Renal cortical epithelial cell (primary cell): ENCODE measurements around the gene MCUB. TPM values are rescaled to one million over a fixed set of nuclear protein-coding genes. Genes with fewer than 3 reads are reported as not detected.
"Not testable (repeated sequence)": the region's sequence is repeated elsewhere in the genome, so short reads cannot be mapped to it uniquely, and the experiment has no call there.

Experiments used
- DNase-seq: peaks from one replicate; pipeline ENCODE4 v3.0.0-alpha.2; 2011; ENCODE audit warnings: low read depth
- total RNA-seq: library from RNA; depleted of rRNA; stranded (reverse); fragments of >200 nt; gene quantifications from 2 replicates; pipeline ENCODE4 v1.2.3, GENCODE V29; 2014

The MCUB gene
- total RNA-seq, 1 donor from 2014 or later: 88.6 TPM

DNA sequence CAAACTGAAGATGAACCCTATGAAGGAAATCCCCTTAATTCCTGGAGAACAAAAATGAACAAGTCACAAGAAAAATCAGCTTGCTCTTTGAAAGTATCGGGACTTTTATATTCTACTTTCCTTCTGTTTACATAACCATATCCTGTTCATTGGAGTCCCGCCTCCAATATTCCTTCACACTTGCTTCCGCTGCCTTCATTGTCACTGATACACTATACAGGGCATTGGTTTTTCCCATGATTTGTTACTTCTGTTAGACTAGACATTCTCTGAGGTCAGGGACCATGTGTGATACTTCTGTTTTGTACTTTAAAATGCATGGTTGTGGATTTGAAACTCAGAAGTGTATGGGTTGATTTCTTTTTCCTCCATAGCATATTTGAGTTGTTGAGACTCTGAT lies 18.8 kb downstream of the MCUB start:
- DNase-seq: no peak

GRCh38 chr4:109579997-109580396 lies 20.0 kb downstream of the MCUB start:
- not testable (repeated sequence) for DNase-seq

GRCh38 chr4:109588176-109588575 lies 28.1 kb downstream of the MCUB start:
- DNase-seq: no peak

GRCh38 chr4:109589119-109589518 lies 29.1 kb downstream of the MCUB start:
- no peak for DNase-seq

DNA sequence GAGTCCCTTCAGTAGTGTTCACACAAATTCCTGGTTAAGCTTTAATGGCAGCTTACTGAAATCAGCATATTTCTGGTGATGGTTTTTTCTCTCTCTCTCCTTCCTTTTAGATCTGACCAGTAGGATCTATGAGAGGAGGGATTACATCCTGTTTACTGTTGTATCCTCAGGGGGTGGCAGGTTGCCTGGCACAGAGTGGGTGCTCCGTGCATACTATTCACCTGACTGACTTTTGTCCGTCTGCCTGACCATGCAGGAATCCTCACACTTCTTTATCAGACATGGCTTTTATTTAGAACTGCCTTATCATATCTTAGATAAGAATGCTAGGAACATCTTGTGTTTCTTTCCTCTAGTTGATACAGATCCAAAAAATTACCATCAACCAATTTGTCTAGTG lies 29.6 kb downstream of the MCUB start:
- peak; percentile 38 for DNase-seq

- peak; percentile 35 for DNase-seq
These were observed 30.9 kb downstream of the MCUB start for GRCh38 chr4:109590905-109591304.

DNA sequence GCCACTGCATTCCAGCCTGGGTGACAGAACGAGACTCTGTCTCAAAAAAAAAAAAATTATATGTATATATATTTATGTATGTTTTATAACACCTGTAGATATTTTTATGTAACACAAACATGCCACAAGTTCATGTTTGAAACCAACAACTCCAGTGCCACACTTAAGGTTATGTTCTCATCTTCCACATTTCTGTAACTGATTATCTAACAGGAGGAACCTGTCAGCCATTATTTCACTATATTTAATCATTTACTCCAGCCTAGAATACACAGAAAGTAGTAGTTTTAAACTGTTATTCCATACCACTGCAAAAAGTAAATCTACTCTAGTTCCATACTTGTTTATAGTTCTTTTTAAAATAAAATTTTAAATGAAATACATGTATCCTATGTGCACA lies 32.3 kb downstream of the MCUB start:
- DNase-seq: peak; percentile 44

- not testable (repeated sequence) for DNase-seq
These were observed 35.1 kb downstream of the MCUB start for GRCh38 chr4:109595123-109595522.

GRCh38 chr4:109596420-109597085 lies 36.5 kb downstream of the MCUB start:
- not testable (repeated sequence) for DNase-seq

- DNase-seq: no peak
These were observed 39.1 kb downstream of the MCUB start for GRCh38 chr4:109599046-109599652.

GRCh38 chr4:109600431-109600830 lies 40.4 kb downstream of the MCUB start:
- no peak for DNase-seq

DNA sequence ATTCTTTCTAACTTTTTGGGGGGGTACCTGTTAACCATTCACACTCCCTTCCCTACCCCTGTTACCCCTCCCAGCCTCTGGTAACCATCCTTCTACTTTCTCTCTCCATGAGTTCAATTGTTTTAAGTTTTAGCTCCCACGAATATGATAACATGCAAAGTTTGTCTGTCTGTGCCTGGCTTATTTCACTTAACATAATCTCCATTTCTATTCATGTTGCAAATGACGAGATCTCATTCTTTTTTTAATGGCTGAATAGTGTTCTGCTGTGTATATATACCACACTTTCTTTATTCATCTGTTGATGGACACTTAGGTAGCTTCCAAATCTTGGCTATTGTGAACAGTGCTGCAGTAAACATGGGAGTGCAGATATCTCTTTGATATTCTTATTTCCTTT lies 41.3 kb downstream of the MCUB start:
- DNase-seq: no peak

- DNase-seq: no peak
These were observed 47.9 kb downstream of the MCUB start for GRCh38 chr4:109607976-109608375.

GRCh38 chr4:109608879-109609278 lies 48.8 kb downstream of the MCUB start:
- no peak for DNase-seq

- no peak for DNase-seq
These were observed 49.4 kb downstream of the MCUB start for GRCh38 chr4:109609431-109609830.

- no peak for DNase-seq
These were observed 50.4 kb downstream of the MCUB start for GRCh38 chr4:109610489-109610888.

DNA sequence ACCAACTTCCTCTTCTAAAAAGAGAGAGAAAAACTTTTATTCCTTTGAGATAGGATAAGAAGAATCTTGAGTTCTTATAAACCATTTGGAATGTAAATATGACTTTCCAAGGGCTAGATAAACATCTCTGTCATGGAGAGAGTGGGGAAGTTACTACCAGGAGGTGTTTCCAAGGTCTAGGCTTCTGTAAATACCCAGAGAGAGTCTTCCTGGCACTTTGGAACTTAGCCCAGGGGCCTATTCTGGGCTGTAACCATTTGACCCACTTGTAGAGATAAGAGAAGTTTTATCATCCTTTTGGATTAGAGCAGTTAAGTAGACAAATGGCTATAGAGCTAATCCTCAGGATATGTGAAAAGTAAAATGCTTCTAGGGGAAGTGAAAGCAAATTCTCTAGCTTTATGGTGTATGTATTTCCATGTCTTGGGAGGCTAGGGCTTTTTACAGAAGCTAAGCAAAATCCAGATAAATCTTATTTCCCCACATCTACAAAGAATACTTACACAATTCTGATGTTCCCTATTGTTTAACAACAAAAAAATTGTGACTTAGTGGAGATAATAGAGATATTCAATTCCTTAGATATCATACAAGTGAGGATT lies 51.1 kb downstream of the MCUB start:
- no peak for DNase-seq

GRCh38 chr4:109614015-109614414 lies 54.0 kb downstream of the MCUB start:
- DNase-seq: no peak

DNA sequence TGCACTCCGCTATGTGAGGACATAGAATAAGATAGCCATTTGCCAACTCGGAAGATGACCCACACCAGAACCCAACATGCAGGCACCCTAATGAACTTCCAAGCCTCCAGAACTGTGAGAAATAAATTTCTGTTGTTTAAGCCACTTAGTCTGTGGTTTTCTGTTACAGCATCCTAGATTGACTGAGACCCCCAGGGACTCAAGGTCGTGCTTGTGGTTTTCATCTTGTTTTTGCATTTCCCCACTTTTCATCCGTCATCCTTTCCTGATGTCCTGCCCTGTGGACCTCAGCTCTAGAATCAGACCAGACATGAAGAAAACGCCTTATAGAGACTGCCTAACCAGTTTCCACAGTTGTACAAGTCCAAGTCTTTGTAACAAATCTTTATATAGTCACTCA lies 54.4 kb downstream of the MCUB start:
- DNase-seq: no peak

- DNase-seq: no peak
These were observed 55.7 kb downstream of the MCUB start for GRCh38 chr4:109615742-109616141.

- no peak for DNase-seq
These were observed 56.2 kb downstream of the MCUB start for GRCh38 chr4:109616243-109616642.

- DNase-seq: no peak
These were observed 62.6 kb downstream of the MCUB start for GRCh38 chr4:109622626-109623025.

DNA sequence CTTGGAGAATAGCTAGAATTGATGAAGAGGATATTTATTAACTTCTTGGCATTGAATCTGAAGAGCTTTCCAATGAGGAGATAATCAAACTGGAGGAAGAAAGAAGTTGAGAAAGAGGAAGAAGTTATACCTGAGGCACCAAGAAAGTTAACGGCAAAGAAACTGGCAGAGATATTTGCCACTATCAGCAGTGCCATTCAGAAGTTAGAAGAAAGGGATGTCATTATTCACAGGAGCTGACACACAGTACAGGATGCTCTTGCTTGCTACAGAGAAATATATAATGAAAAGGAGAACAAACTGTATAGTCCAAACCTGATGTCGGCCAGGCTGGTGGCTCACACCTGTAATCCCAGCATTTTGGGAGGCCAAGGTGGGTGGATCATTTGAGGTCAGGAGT lies 64.5 kb downstream of the MCUB start:
- DNase-seq: no peak
